ENCODE results near the gene PIGZ. TPM values are rescaled to one million over a fixed set of nuclear protein-coding genes. Genes with fewer than 3 reads are reported as not detected.

PIGZ gene
- total and polyA plus RNA-seq, 7 donors = 2.9 to 8.0 (median 3.5) TPM

DNA sequence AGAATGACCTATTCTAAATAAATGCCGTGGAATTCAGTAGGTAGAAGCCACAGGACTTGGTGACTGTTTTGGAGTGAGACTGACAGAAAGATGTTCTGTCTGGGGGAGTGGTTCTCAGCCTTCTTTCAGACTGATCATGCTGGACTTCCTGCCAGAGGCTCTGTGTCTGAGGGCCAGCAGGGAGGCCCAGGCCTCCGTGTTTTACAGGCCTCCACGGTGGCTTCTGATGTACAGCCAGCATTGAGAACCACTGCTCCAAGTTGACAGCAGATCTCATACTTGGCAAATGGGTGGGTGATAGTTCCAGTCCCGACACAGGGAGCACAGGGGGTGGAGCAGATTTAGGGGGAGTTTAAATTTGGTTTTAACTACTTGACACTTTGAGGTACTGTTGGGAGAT is 6.7 kb upstream of the PIGZ start:
- Histone ChIP-seq H3K4me1 (no peaks in the 10 kb centered on the region), H3K36me3 (ENCODE audit: insufficient read depth in 1 of 2, low read depth in 1 of 2) (no peaks in the 10 kb centered on the region), H3K27me3 (ENCODE audit: insufficient read depth in 3 of 3, low read length in 2 of 3) (no peaks in the 10 kb centered on the region), H3K4me3 (no peak overlapping the region), H3K27ac (no peak overlapping the region), H3K9me3 (no peaks in the 10 kb centered on the region)
- WGBS, 3 donors = 53 to 56% (median 55%) methylated on average over 4 of the region's 4 CpGs
- intact Hi-C loops (cut with DNase I) = loop anchor here in 1 of 2 donors (1.0 kb wide), 1 partner anchor 54 kb away; the partner anchor contains the start of gene MELTF
- TF ChIP-seq, protein P1, sequence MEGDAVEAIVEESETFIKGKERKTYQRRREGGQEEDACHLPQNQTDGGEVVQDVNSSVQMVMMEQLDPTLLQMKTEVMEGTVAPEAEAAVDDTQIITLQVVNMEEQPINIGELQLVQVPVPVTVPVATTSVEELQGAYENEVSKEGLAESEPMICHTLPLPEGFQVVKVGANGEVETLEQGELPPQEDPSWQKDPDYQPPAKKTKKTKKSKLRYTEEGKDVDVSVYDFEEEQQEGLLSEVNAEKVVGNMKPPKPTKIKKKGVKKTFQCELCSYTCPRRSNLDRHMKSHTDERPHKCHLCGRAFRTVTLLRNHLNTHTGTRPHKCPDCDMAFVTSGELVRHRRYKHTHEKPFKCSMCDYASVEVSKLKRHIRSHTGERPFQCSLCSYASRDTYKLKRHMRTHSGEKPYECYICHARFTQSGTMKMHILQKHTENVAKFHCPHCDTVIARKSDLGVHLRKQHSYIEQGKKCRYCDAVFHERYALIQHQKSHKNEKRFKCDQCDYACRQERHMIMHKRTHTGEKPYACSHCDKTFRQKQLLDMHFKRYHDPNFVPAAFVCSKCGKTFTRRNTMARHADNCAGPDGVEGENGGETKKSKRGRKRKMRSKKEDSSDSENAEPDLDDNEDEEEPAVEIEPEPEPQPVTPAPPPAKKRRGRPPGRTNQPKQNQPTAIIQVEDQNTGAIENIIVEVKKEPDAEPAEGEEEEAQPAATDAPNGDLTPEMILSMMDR (IDR thresholded peaks at IDR 0.05) = no peak
- ATAC-seq (no peak), DNase-seq (no peak)

DNA sequence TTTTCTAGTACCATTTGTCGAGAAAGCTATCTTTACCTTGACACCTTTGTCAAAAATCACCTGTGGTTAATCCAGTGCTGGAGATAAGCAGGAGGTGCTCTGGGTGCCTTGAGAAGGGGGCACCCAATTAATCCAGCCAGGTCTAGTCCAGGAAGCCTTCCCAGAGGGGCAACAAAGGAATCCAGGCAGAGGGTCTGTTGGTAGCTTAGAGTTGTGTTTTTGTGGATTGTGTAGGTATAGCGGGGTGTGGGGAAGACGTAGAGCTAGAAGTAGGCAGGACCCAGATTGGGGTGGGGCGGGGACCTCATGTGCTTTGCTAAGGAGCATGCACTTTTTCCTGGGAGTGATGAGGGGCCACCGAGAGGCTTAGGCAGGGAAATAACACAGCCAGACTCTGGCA is 6.0 kb upstream of the PIGZ start:
- DNase-seq (no peak), ATAC-seq (no peak)
- TF ChIP-seq, protein P1 (IDR thresholded peaks at IDR 0.05) = no peak
- Histone ChIP-seq H3K9me3 (no peaks in the 10 kb centered on the region), H3K27me3 (ENCODE audit: insufficient read depth in 3 of 3, low read length in 2 of 3) (no peaks in the 10 kb centered on the region), H3K27ac (no peak overlapping the region), H3K36me3 (ENCODE audit: insufficient read depth in 1 of 2, low read depth in 1 of 2) (no peaks in the 10 kb centered on the region), H3K4me3 (no peak overlapping the region), H3K4me1 (no peaks in the 10 kb centered on the region)
- intact Hi-C loops (cut with DNase I) = loop anchor here in 1 of 2 donors (1.0 kb wide), 1 partner anchor 55 kb away; the partner anchor contains the start of gene MELTF
- 85 to 88% (median 88%) methylated on average over 5 of the region's 5 CpGs for WGBS, 3 donors

DNA sequence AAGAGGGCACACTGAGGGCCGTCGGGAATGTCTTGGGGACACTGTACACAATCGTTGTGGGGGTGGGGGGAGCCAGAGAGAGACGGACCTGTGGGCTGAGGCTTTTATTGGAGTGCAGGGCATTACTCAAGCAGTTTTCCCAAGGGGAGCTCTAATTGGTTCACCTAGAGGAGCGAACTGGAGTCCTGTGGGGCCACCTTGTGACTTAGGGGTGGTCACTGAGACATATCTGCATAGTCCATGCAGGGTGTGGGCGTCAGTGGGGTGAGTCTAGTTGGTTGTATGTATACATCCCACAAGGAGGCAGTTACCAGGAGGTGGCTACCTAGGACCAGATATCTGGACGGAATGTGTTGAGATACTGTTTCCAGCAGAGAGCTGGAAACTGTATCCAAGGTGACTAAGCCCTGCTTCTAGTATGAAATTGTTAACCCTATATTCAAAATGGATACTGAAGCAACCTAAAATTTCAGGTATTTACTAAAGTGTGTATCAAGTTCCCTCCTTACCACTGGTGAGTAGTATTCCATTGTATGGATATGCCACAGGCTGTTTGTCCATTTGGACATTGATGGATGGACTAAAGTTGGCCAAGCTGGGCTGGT is 2.6 kb upstream of the PIGZ start:
- no peak overlapping the region for H3K27ac ChIP-seq
- peaks cover 0 to 5% of the 10 kb centered on the region in 2 donors for H3K36me3 ChIP-seq (ENCODE audit: insufficient read depth in 1 of 2, low read depth in 1 of 2)
- 83 to 87% (median 84%) methylated on average over 7 of the region's 7 CpGs for WGBS, 3 donors
- no peaks in the 10 kb centered on the region for H3K27me3 ChIP-seq (ENCODE audit: insufficient read depth in 3 of 3, low read length in 2 of 3)
- ATAC-seq = no peak
- peaks cover 6% of the 10 kb centered on the region for H3K4me1 ChIP-seq
- no peak for DNase-seq
- intact Hi-C loops (cut with DNase I) = no loop called here
- H3K4me3 ChIP-seq = no peak overlapping the region
- TF ChIP-seq, protein P1 (IDR thresholded peaks at IDR 0.05) = no peak
- H3K9me3 ChIP-seq = no peaks in the 10 kb centered on the region

DNA sequence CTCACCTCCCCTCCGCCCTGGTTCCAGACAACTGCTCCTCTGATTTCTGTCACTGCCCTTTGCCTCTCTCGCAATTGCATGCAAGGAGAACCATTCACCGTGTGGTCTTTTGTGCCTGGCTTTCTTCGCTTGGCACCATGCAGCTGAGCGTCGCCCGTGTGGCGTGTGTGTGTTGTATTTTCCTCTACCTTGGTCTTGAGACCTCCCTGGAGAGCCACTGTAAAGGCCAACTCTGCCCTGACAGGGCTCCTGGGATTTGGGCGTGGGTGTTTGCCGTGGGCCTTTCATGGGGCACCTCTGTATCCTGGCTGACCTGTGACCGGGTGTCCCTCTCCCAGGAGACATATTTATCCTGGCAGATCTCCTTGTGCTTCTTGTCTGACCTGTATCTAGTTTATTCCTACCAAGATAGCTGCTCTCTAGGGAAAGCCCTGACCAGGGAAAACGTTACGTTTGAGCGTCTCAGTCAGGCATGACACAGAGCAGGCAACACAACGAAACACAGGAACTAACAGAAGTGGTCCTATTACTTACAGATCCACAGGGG is 2.0 kb upstream of the PIGZ start:
- no peak overlapping the region for H3K4me3 ChIP-seq
- intact Hi-C loops (cut with DNase I) = no loop called here
- TF ChIP-seq, protein P1 (IDR thresholded peaks at IDR 0.05) = no peak
- no peaks in the 10 kb centered on the region for H3K9me3 ChIP-seq
- 85 to 92% (median 87%) methylated on average over 15 of the region's 15 CpGs for WGBS, 3 donors
- no peak overlapping the region for H3K27ac ChIP-seq
- peaks cover 6% of the 10 kb centered on the region for H3K4me1 ChIP-seq
- no peak for DNase-seq
- no peaks in the 10 kb centered on the region for H3K27me3 ChIP-seq (ENCODE audit: insufficient read depth in 3 of 3, low read length in 2 of 3)
- ATAC-seq = no peak
- H3K36me3 ChIP-seq (ENCODE audit: insufficient read depth in 1 of 2, low read depth in 1 of 2) = peaks cover 0 to 5% of the 10 kb centered on the region in 2 donors
